Right kidney (tissue), 1 donor: Measurements from ENCODE around the gene AAMP.
A peak's percentile ranks its signal among the peaks of the same experiment; 100 is the strongest.

ENCODE experiments used
- DNase-seq: peaks from one replicate; pipeline ENCODE4 v3.0.0-alpha.2; 2016

The AAMP gene

GRCh38 chr2:218260166-218260565 lies 9.8 kb downstream of the AAMP start:
- peak; percentile 40 for DNase-seq

- DNase-seq, result peak; percentile 37
Measured at GRCh38 chr2:218259099-218259961, 10.6 kb downstream of the AAMP start.

GRCh38 chr2:218257390-218257981 lies 12.5 kb downstream of the AAMP start:
- DNase-seq, result no peak

GRCh38 chr2:218256612-218257350 lies 13.2 kb downstream of the AAMP start:
- no peak for DNase-seq

- no peak for DNase-seq
Measured at GRCh38 chr2:218255446-218255845, 14.5 kb downstream of the AAMP start.

- DNase-seq, result no peak
Measured at GRCh38 chr2:218253232-218253625, 16.7 kb downstream of the AAMP start.

- DNase-seq, result no peak
Measured at GRCh38 chr2:218252509-218253231, 17.3 kb downstream of the AAMP start.

- no peak for DNase-seq
Measured at GRCh38 chr2:218249691-218250090, 20.2 kb downstream of the AAMP start.

- DNase-seq, result no peak
Measured at GRCh38 chr2:218245214-218245613, 24.7 kb downstream of the AAMP start.

GRCh38 chr2:218244665-218245064 lies 25.3 kb downstream of the AAMP start:
- no peak for DNase-seq

GRCh38 chr2:218244204-218244603 lies 25.7 kb downstream of the AAMP start:
- no peak for DNase-seq

- DNase-seq, result no peak
Measured at GRCh38 chr2:218238887-218239286, 31.1 kb downstream of the AAMP start.

- no peak for DNase-seq
Measured at GRCh38 chr2:218236829-218237228, 33.1 kb downstream of the AAMP start.

- no peak for DNase-seq
Measured at GRCh38 chr2:218235017-218235416, 34.9 kb downstream of the AAMP start.

- no peak for DNase-seq
Measured at GRCh38 chr2:218234521-218234920, 35.4 kb downstream of the AAMP start.

- no peak for DNase-seq
Measured at GRCh38 chr2:218233543-218233942, 36.4 kb downstream of the AAMP start.

- no peak for DNase-seq
Measured at GRCh38 chr2:218230882-218231281, 39.1 kb downstream of the AAMP start.

GRCh38 chr2:218229851-218230250 lies 40.1 kb downstream of the AAMP start:
- no peak for DNase-seq

GRCh38 chr2:218229239-218229638 lies 40.7 kb downstream of the AAMP start:
- no peak for DNase-seq

GRCh38 chr2:218228366-218229090 lies 41.4 kb downstream of the AAMP start:
- no peak for DNase-seq

- no peak for DNase-seq
Measured at GRCh38 chr2:218226903-218227302, 43.0 kb downstream of the AAMP start.

- DNase-seq, result no peak
Measured at GRCh38 chr2:218224186-218224585, 45.8 kb downstream of the AAMP start.
